Testis (tissue), 3 donors: Measurements from ENCODE around the gene PLEKHO1. TPM values are rescaled to one million over a fixed set of nuclear protein-coding genes. Genes with fewer than 3 reads are reported as not detected.
A peak's percentile ranks its signal among the peaks of the same experiment; 100 is the strongest.

ENCODE experiments used
- DNase-seq: peaks from one replicate; pipeline ENCODE4 v3.0.0-alpha.2; 2019
- H3K27ac ChIP-seq, 2 donors: fragments of 200-600 bp; sonication (generic); one replicate each; pipeline ENCODE4 v1.5.1; 2019
- H3K27me3 ChIP-seq: fragments of 200-600 bp; sonication (generic); one replicate; pipeline ENCODE4 v1.5.1; 2019
- H3K36me3 ChIP-seq: fragments of 200-600 bp; sonication (generic); one replicate; pipeline ENCODE4 v1.5.1; 2017; ENCODE audit warnings: low read depth; ENCODE audit errors: missing control alignments
- H3K4me1 ChIP-seq: fragments of 200-600 bp; sonication (generic); one replicate; pipeline ENCODE4 v1.5.1; 2019
- H3K4me3 ChIP-seq, 2 donors: fragments of 200-600 bp; sonication (generic); one replicate each; pipeline ENCODE4 v1.5.1; 2017 to 2019
- H3K9me3 ChIP-seq: fragments of 200-600 bp; sonication (generic); one replicate; pipeline ENCODE4 v1.5.1; 2017
- CTCF ChIP-seq, 3 experiments: fragments of 450-650 bp in 2 of 3; fragments of 200-600 bp in 1 of 3; sonication (generic) in 1 of 3; IDR thresholded peaks; one replicate each; pipeline ENCODE4 v1.5.1; 2016 to 2019; ENCODE audit warnings: antibody characterized with exemption in 3 of 3, mild to moderate bottlenecking in 2 of 3, moderate library complexity in 1 of 3
- POLR2A ChIP-seq: fragments of 450-650 bp; IDR thresholded peaks from one replicate; pipeline ENCODE4 v1.6.1; 2017; ENCODE audit warnings: antibody characterized with exemption, mild to moderate bottlenecking, moderate library complexity
- WGBS, 2 donors: methylation state at CpG; one replicate each; pipeline ENCODE4 v1.1.5; 2018; 5-methylcytosine and 5-hydroxymethylcytosine counted together
- intact Hi-C: fragments of 100-400 bp; cut with DNase I; formaldehyde crosslinking; loops from one replicate; pipeline ENCODE4 v1.15.1; 2023; ENCODE audit warnings: low total_unique reads
- polyA plus RNA-seq: library from polyadenylated mRNA; stranded (reverse); fragments of 350-450 nt; fragmentation: Illumina TruSeq; extraction: RNeasy Lipid Tissue Mini Kit (QIAGEN cat#74804); gene quantifications from one replicate; pipeline ENCODE4 v1.2.3, GENCODE V29; 2014; ENCODE audit warnings: low read depth, low replicate concordance; ENCODE audit not compliant: insufficient read depth
- total RNA-seq, 2 donors: library from RNA; depleted of rRNA; stranded (reverse); fragments of >200 nt; gene quantifications; one replicate each; pipeline ENCODE4 v1.2.3, GENCODE V29; 2016

PLEKHO1 gene
- total and polyA plus RNA-seq, 3 donors from 2014 or later: 83.5 to 283 (median 175) TPM

- Histone ChIP-seq H3K4me1 (peaks cover 8% of the 10 kb centered on the region), H3K27me3 (no peaks in the 10 kb centered on the region), H3K9me3 (no peaks in the 10 kb centered on the region), H3K4me3 (no peak overlapping the region), H3K27ac (no peak overlapping the region), H3K36me3 (no peaks in the 10 kb centered on the region)
- intact Hi-C loops: no loop called here
- DNase-seq: no peak
- 65 to 79% methylated on average over 10 of the region's 10 CpGs for WGBS, 2 donors
- TF ChIP-seq CTCF (IDR thresholded peaks at IDR 0.05) (no peak), POLR2A (no peak)
Observed at GRCh38 chr1:150146849-150147542, 2.7 kb upstream of the PLEKHO1 start.

GRCh38 chr1:150148837-150149270, 862 bp upstream of the PLEKHO1 start:
- Histone ChIP-seq H3K9me3 (no peaks in the 10 kb centered on the region), H3K27ac (peak overlapping the region; percentile 92 to 94), H3K4me1 (peaks cover 13% of the 10 kb centered on the region), H3K4me3 (peak overlapping the region; percentile 73 to 75), H3K27me3 (no peaks in the 10 kb centered on the region), H3K36me3 (no peaks in the 10 kb centered on the region)
- TF ChIP-seq CTCF (IDR thresholded peaks at IDR 0.05) (no peak), POLR2A (no peak)
- no peak for DNase-seq
- WGBS, 2 donors: 35 to 48% methylated on average over 8 of the region's 8 CpGs
- intact Hi-C loops: no loop called here

DNA sequence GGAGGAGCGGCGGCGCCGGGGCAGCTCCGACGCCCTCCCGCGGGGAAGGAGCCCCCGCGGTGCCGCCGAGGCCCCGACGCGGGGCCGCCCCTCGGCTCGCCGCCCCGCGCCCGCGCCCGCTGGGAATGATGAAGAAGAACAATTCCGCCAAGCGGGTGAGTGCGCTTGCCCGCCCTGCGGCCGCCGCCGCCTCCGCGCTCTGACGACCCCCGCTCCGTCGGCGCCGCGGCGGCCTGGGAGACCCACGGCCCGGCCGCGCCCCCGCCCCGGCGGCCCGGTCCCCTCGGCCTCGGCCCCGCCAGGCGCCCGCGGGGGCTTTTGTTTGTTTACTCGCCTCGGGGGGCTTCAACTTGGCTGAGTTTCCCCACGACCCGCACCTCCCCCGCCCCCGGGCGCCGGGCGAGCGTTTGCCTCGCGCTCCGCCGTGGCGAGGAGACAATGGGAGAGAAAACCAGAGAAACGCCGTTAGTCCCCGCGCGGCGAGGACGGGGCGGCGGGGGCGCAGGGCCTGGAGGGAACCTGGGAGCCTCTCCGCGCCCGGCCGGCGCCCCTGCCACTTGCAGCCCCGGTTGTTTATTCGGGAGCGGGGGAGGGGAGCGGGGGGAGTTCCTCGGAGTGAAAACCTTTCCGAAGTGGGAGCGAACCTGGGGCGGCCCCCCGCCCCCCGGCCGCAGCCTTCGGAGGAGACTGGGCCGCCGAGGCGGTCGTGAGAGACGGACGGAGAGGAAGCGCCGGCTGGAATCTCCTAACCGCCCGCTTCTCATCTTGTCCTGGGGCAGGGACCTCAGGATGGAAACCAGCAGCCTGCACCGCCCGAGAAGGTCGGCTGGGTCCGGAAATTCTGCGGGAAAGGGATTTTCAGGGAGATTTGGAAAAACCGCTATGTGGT, 661 bp downstream of the PLEKHO1 start:
- Histone ChIP-seq H3K9me3 (no peaks in the 10 kb centered on the region), H3K27ac (peak overlapping the region; percentile 93 to 94), H3K36me3 (no peaks in the 10 kb centered on the region), H3K27me3 (no peaks in the 10 kb centered on the region), H3K4me1 (peaks cover 13% of the 10 kb centered on the region), H3K4me3 (peak overlapping the region; percentile 75 to 85)
- TF ChIP-seq CTCF (IDR thresholded peaks at IDR 0.05) (no peak), POLR2A (no peak)
- intact Hi-C loops: no loop called here
- peak; percentile 43 for DNase-seq
- 0 to 1% methylated on average over 19 to 80 of the region's 114 CpGs for WGBS, 2 donors

DNA sequence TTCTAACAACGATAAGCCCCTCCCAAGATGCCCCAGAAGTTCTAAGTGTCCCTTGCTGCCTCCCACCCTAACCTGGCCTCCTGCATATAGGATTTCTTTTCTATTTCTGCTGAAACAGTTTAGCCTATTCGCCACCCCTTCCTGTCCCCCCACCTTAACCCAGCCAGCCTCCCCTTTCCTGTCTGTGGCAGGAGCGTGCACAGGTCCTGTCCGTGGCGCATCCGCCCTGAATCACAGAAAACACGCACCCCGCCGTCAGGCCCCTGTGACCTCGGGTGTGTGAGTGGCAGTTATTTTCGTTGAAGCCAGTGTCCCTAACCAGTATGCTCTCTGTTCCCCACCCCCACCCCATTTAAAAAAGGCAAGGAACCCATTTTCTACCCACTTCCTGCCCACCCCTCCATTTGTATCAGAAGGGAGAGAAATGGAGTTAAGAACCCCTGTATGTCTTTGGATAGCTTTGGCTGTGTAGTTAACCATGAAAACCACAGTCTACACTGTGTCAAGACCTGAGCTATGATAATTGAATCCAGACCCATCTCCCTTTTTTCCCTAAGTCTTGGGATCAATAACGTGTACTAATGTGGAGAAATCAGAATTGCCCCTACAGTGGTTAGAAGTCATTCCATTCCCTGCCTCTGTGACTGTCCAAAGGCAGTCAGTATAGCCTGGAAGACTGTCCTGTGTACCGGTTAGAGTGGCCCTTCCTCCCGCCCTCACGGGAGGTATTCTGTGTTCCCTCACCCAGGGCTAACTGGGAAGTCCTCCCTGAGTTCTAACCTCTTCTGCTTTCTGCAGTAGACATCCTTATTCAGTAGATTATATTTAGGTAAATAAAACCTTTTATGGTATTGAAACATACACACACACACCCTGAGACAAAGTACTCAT, 1.8 kb downstream of the PLEKHO1 start:
- intact Hi-C loops: no loop called here

More for the DNA sequence above, 1.8 kb downstream of the PLEKHO1 start:
- no peak for TF ChIP-seq POLR2A
- no peak for TF ChIP-seq CTCF (IDR thresholded peaks at IDR 0.05)
- peak overlapping the region; percentile 75 to 85 for H3K4me3 ChIP-seq
- peaks cover 13% of the 10 kb centered on the region for H3K4me1 ChIP-seq
- no peaks in the 10 kb centered on the region for H3K36me3 ChIP-seq
- peak overlapping the region; percentile 93 to 94 for H3K27ac ChIP-seq
- no peak for DNase-seq
- H3K27me3 ChIP-seq: no peaks in the 10 kb centered on the region
- H3K9me3 ChIP-seq: no peaks in the 10 kb centered on the region
- 34 to 47% methylated on average over 15 of the region's 15 CpGs for WGBS, 2 donors
